Breast epithelium (tissue), 3 donors: Measurements from ENCODE around the gene PHKA2.

Experiments used
- CTCF ChIP-seq, 3 donors: fragments of 450-650 bp; IDR thresholded peaks; one replicate each; pipeline ENCODE4 v1.5.1; 2016 to 2017; ENCODE audit warnings: antibody characterized with exemption in 3 of 3, mild to moderate bottlenecking in 3 of 3, moderate library complexity in 3 of 3
- POLR2A ChIP-seq: fragments of 450-650 bp; IDR thresholded peaks from one replicate; pipeline ENCODE4 v1.6.1; 2016; ENCODE audit warnings: antibody characterized with exemption, mild to moderate bottlenecking, moderate library complexity
- POLR2AphosphoS5 ChIP-seq, 3 donors: sonication (generic); formaldehyde crosslinking; IDR thresholded peaks; one replicate each; pipeline ENCODE4 v1.6.1; 2017; ENCODE audit warnings: antibody characterized with exemption in 3 of 3

GRCh38 chrX:18945483-18945882 is 38.4 kb downstream of the PHKA2 start:
- TF ChIP-seq CTCF (IDR thresholded peaks at IDR 0.05) (no peak), POLR2AphosphoS5 (IDR thresholded peaks at IDR 0.05) (no peak), POLR2A (no peak)
